HG02973 (cell line): ENCODE results near the gene AIRE.
"Not testable (repeated sequence)": the region's sequence is repeated elsewhere in the genome, so short reads cannot be mapped to it uniquely, and the experiment has no call there.

Experiments used
- ATAC-seq: cut with Tn5 transposase; IDR thresholded peaks from one replicate; pipeline ENCODE4 v1.9.1; 2021; ENCODE audit warnings: moderate library complexity; ENCODE audit not compliant: unreplicated experiment

AIRE gene

GRCh38 chr21:44265734-44266270, 19.9 kb upstream of the AIRE start:
- ATAC-seq, result no peak

GRCh38 chr21:44267655-44268142, 18.0 kb upstream of the AIRE start:
- ATAC-seq, result no peak

- ATAC-seq, result no peak
These were observed 16.6 kb upstream of the AIRE start for GRCh38 chr21:44269090-44269489.

GRCh38 chr21:44271558-44272283, 14.0 kb upstream of the AIRE start:
- no peak for ATAC-seq

GRCh38 chr21:44272284-44272858, 13.3 kb upstream of the AIRE start:
- no peak for ATAC-seq

- no peak for ATAC-seq
These were observed 12.6 kb upstream of the AIRE start for GRCh38 chr21:44273046-44273445.

GRCh38 chr21:44275041-44275440, 10.6 kb upstream of the AIRE start:
- no peak for ATAC-seq

- no peak for ATAC-seq
These were observed 6.1 kb upstream of the AIRE start for GRCh38 chr21:44279354-44280260.

- no peak for ATAC-seq
These were observed 3.9 kb upstream of the AIRE start for GRCh38 chr21:44281801-44282200.

GRCh38 chr21:44282370-44282769, 3.3 kb upstream of the AIRE start:
- ATAC-seq, result no peak

- ATAC-seq, result not testable (repeated sequence)
These were observed 2.4 kb upstream of the AIRE start for GRCh38 chr21:44283211-44283785.

- no peak for ATAC-seq
These were observed 1.7 kb upstream of the AIRE start for GRCh38 chr21:44283948-44284347.

GRCh38 chr21:44286086-44286715, 525 bp downstream of the AIRE start:
- no peak for ATAC-seq

- ATAC-seq, result no peak
These were observed 1.3 kb downstream of the AIRE start for GRCh38 chr21:44286716-44287632.

GRCh38 chr21:44288251-44289110, 2.8 kb downstream of the AIRE start:
- ATAC-seq, result no peak

- no peak for ATAC-seq
These were observed 3.8 kb downstream of the AIRE start for GRCh38 chr21:44289381-44290010.

- no peak for ATAC-seq
These were observed 4.8 kb downstream of the AIRE start for GRCh38 chr21:44290327-44291077.
